ENCODE measurements around the gene MPP4. TPM values are rescaled to one million over a fixed set of nuclear protein-coding genes. Genes with fewer than 3 reads are reported as not detected.

MPP4 gene
- polyA plus RNA-seq, 1 donor from 2014 or later, result 0.38 TPM

GRCh38 chr2:201661366-201661765, 37.1 kb downstream of the MPP4 start:
- Histone ChIP-seq H3K36me3 (ENCODE audit: insufficient read depth, low read length) (no peaks in the 10 kb centered on the region), H2AFZ (ENCODE audit: low read depth, low read length) (no peak overlapping the region), H3K4me3 (ENCODE audit: low read length) (no peak overlapping the region), H3K79me2 (replicated peaks; ENCODE audit: insufficient read depth, low read length) (no peaks in the 10 kb centered on the region), H3K27me3 (ENCODE audit: insufficient read depth, low read depth, low read length) (no peaks in the 10 kb centered on the region), H3K27ac (ENCODE audit: low read length) (no peak overlapping the region), H3K4me2 (ENCODE audit: low read length) (no peak overlapping the region), H3K9me2 (ENCODE audit: insufficient read depth, low read length) (no peaks in the 10 kb centered on the region), H3K9ac (ENCODE audit: low read length) (no peak overlapping the region), H4K20me1 (ENCODE audit: insufficient read depth) (no peaks in the 10 kb centered on the region), H3F3A (ENCODE audit: insufficient read depth, low read length, poor library complexity, severe bottlenecking) (no peaks in the 10 kb centered on the region), H3K9me3 (ENCODE audit: low read length) (no peaks in the 10 kb centered on the region)
- no peak for TF ChIP-seq RAD21 (conservative IDR thresholded peaks at IDR 0.05)
- TF ChIP-seq EZH2 (IDR thresholded peaks at IDR 0.05; ENCODE audit: borderline replicate concordance, insufficient read depth, low read length, poor library complexity, severe bottlenecking), result no peak
- TF ChIP-seq MXI1 (conservative IDR thresholded peaks at IDR 0.05; ENCODE audit: poor library complexity, severe bottlenecking), result no peak
- no peak for TF ChIP-seq EP300 (conservative IDR thresholded peaks at IDR 0.05; ENCODE audit: poor library complexity, severe bottlenecking)
- TF ChIP-seq CTCF (IDR thresholded peaks at IDR 0.05; ENCODE audit: poor library complexity, severe bottlenecking), result no peak
- no peak for TF ChIP-seq TAF1 (IDR thresholded peaks at IDR 0.05; ENCODE audit: low read depth)
- no peak for TF ChIP-seq POLR2AphosphoS5 (IDR thresholded peaks at IDR 0.05)
- no peak for TF ChIP-seq REST (IDR thresholded peaks at IDR 0.05; ENCODE audit: borderline replicate concordance)
- no peak for TF ChIP-seq SMC3 (conservative IDR thresholded peaks at IDR 0.05; ENCODE audit: poor library complexity)

GRCh38 chr2:201660293-201660895, 38.0 kb downstream of the MPP4 start:
- Histone ChIP-seq H3K36me3 (ENCODE audit: insufficient read depth, low read length) (no peaks in the 10 kb centered on the region), H3K27me3 (ENCODE audit: insufficient read depth, low read depth, low read length) (no peaks in the 10 kb centered on the region), H3K9me2 (ENCODE audit: insufficient read depth, low read length) (no peaks in the 10 kb centered on the region), H4K20me1 (ENCODE audit: insufficient read depth) (no peaks in the 10 kb centered on the region), H3K27ac (ENCODE audit: low read length) (no peak overlapping the region), H2AFZ (ENCODE audit: low read depth, low read length) (no peak overlapping the region), H3K4me2 (ENCODE audit: low read length) (no peak overlapping the region), H3K9ac (ENCODE audit: low read length) (no peak overlapping the region), H3K9me3 (ENCODE audit: low read length) (no peaks in the 10 kb centered on the region), H3K79me2 (replicated peaks; ENCODE audit: insufficient read depth, low read length) (no peaks in the 10 kb centered on the region), H3F3A (ENCODE audit: insufficient read depth, low read length, poor library complexity, severe bottlenecking) (no peaks in the 10 kb centered on the region), H3K4me3 (ENCODE audit: low read length) (no peak overlapping the region)
- no peak for TF ChIP-seq REST (IDR thresholded peaks at IDR 0.05; ENCODE audit: borderline replicate concordance)
- no peak for TF ChIP-seq POLR2AphosphoS5 (IDR thresholded peaks at IDR 0.05)
- no peak for TF ChIP-seq EP300 (conservative IDR thresholded peaks at IDR 0.05; ENCODE audit: poor library complexity, severe bottlenecking)
- TF ChIP-seq TAF1 (IDR thresholded peaks at IDR 0.05; ENCODE audit: low read depth), result no peak
- TF ChIP-seq RAD21 (conservative IDR thresholded peaks at IDR 0.05), result no peak
- TF ChIP-seq SMC3 (conservative IDR thresholded peaks at IDR 0.05; ENCODE audit: poor library complexity), result no peak
- no peak for TF ChIP-seq EZH2 (IDR thresholded peaks at IDR 0.05; ENCODE audit: borderline replicate concordance, insufficient read depth, low read length, poor library complexity, severe bottlenecking)
- no peak for TF ChIP-seq CTCF (IDR thresholded peaks at IDR 0.05; ENCODE audit: poor library complexity, severe bottlenecking)
- TF ChIP-seq MXI1 (conservative IDR thresholded peaks at IDR 0.05; ENCODE audit: poor library complexity, severe bottlenecking), result no peak
